OCI-M2 (cell line): Measurements from ENCODE around the gene FAM163A.
"Not testable (repeated sequence)": the region's sequence is repeated elsewhere in the genome, so short reads cannot be mapped to it uniquely, and the experiment has no call there.

Experiments
- DNase-seq: peaks from one replicate; lab custom pipeline; 2025; ENCODE audit not compliant: unreplicated experiment; lab: John Stamatoyannopoulos, UW

Gene FAM163A

DNA sequence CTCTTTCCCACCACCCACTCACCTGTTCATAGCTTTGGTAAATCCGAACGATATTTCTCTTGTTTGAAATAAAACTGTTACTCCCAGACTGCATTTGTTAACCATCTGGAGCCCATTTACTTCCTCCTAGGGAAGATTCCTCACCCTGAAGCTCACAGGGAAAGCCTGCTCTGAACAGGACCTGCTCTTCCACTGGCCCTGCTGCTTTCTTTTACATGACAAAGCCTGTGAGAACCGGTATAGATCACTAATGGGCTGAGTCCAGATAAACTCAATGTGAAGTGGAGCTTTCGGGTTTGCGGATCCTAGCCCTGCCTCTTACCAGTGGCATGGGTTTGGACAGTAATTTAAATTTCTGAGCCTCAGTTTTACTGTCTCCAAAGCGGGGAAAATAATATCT is 45.2 kb downstream of the FAM163A start:
- DNase-seq: no peak

DNA sequence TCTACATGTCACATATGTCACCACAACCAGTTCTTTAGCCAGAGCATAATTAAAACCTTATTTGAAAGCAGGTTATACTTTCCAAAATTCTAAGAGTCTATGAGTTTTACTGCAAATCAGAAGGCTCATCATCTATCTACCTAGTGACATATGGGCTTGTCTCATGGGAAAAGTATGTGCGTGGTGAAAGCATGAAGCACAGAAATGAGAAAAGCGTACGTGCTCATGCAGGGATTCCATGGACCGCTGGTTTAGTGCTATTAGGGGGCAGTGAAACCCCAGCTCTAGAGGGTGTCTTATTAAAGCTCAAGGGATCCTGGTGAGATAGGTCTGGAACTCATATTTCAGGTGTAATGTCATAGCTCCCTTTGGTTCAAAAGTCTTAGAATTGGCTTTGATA is 50.2 kb downstream of the FAM163A start:
- no peak for DNase-seq

DNA sequence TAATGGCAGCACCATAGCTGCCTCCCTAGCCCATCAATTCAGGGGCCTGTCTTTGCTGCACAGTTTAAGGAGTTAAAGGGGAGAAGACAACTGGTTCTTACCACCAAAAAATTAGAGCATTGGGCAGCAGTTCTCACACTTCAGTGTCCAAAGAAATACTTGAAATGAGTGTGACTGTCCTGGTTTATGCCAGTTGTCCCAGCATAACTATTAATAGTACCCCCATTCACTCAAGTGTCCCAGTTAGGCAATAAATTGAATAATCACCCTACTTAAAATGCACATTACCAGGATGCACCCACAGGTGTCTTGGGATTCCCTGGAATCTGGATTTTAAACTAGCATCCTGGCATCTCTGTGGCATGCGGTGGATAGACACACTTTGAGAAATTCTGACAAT is 51.1 kb downstream of the FAM163A start:
- DNase-seq: no peak

DNA sequence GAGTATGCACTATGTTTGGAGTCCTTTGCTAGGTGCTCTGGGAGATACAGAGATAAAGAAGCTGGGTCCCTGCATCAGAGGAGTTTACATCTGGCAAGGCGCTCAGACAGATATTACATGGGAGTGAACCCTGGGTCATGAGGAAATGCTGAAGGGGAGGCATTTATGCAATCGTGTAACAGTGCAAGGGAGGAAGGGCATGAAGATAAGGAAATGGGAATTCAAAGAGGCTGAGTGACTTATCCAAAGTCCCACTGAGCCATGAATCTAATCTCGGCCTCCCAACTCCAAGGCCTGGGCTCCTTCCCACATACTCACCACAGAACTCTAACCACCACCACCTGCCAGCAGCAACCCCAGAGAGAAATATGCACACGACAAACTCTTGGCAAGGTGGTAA is 51.6 kb downstream of the FAM163A start:
- no peak for DNase-seq

DNA sequence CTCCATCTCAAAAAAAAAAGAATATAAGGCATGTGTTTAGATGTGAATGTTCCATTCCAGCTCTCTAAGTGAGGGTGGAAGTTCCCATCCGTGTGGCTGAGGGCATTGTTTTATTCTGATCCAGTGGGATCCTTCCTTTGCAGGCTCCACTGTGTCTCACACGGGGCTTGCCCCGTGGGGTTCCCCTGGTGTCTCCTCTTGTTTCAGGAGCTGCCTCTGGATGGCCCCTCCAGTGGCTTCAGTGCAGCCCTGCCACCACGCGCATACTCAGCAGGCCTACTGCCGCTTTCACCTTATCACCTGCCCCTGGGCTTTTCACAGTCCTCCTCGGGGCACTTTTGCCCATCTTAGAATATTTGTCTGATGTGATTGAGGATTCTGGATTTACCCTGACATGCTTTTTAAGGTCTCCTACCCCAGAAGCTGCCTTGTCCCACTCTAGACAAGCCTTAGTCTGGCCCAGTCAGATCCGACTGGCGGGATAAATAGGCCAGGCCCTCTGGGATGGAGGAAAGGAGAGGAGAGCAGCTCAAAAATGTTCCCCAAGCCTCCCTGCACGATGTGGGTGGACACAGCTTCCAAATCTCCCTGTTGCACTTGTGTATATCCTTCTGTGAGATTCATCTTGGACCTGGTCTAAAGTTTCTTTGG is 55.2 kb downstream of the FAM163A start:
- DNase-seq: no peak

DNA sequence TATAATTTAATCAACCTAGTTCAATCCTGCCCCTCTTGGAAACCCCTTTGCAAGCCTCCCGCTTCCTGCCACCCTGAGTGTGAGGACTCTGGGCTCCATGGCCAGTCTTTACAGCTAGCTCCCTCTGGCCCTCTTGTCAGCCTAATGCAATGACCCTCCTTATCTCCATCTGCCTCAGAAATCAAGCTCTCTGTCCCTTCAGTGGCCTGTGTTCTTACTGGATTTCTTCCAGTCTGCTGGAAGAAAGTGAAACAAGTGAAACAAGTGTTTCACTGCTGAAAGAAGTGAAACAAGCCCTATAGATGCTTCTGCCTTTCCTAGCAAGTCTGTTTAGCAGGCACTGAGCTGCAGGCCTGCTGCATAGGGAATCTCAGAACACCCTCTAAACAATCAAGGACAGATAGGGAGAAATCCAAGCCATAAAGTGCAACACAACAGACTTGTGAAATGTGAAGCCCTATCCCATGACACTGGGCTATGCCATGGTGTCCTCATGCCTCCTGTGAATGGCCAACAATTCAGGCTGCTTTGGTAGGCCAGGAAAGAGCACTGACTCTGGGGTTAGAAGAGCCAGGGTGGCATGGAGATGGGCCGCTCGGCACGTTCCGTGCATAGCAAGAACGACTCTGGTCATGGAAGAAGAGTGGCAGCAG is 55.9 kb downstream of the FAM163A start:
- DNase-seq: no peak

DNA sequence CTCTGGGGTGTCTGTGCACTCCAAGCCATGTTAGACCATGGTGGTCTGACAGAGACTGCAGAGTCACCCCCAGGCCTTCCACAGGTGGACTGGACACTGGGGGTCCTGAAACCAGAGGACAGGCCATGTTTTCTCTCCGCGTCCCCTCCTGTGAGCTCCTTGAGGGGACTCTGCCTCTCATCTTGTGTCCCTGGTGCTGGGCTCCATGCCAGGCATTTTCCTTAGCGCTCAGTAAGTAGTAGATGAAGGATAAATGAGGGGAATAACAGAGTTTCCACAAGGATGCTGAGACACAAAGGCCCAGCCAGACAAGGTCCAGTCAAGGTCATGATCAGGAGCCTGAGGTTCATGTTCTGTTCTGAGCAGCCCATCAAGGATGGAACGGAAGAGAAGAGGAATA is 57.4 kb downstream of the FAM163A start:
- no peak for DNase-seq

DNA sequence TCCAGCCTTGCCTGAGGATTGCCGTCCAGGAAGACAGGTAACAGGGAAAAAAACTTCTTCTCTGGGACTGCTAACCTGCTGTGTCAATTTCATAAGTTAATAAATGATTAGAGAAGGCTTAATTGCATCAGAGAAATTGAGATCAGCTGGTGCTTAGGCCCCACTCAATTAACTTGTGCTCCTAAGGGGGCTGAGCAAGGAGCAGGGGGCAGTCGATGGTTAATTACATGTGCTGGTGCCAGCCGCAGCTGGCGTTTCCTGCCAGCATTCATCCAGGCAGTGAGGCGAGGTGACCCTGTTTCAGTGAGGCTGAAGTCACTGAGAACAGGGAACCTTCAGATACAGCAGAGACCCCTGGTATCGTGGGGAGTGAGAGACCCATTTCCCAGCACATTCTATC is 60.0 kb downstream of the FAM163A start:
- DNase-seq: no peak

DNA sequence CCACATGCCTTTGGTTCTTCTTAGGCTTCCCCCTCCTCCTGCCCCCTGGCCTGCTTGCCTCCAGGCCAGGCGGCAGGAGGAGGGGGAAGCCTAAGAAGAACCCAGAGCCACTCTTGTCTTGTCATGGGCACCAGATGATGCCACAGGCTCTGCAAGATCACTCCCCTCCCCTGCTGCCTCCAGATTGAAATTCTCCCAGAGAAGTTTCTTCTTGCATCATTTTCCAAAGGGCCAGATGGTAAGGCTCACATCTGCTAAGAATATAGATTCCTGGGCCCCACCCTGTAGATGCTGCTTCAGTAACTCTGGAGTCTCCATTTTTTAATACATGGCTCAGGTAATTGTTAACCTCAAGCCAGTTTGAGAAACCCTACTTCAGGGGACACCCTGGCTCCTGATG is 60.8 kb downstream of the FAM163A start:
- no peak for DNase-seq

DNA sequence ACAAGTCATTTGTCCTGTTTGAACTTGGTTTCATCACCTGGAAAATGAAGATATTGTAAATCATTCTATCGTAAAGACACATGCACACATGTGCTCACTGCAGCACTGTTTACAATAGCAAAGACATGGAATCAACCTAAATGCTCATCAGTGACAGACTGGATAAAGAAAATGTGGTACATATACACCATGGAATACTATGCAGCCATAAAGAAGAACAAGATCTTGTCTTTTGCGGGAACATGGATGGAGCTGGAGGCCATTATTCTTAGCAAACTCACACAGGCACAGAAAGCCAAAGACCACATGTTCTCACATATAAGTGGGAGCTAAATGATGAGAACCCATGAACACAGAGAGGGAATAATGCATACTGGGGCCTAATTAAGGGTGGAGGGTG is 61.3 kb downstream of the FAM163A start:
- DNase-seq: not testable (repeated sequence)

DNA sequence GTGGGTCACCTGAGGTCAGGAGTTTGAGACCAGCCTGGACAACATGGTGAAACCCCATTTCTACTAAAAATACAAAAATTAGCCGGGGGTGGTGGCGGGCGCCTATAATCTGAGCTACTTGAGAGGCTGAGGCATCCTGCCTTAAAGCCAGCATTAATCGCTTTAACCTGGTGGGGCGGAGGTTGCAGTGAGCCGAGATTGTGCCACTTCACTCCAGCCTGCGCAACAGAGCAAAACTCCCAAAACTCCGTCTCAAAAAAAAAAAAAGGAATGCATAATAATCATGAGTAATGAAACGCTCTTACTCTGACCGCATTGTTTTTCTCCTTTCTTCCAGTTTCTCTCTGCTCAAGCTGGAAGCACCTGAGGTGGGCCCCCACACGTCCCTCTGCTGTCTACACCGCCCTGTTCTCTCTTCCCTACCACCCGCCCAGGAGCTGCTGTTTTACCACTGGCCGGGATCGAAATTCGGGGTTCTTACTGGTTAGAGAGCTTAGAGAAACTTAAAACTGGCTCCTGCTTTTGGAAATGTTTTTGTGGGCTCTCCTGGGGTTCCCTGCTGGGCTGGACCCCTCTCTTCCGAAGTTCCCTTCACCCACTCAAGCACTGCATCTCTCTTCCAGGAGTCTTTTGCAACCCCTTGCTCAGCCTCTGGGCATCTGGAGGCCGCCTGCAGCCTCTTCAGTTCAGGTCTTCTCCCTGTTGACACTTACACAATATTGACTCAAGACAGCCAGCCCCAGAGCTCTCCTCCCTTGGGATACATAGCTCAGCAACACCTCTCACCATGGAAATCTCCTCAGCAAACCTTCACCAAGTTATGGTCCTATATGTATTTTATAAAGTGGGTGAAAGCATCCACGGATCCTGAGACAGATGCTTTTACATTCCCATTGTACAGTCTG is 62.5 kb downstream of the FAM163A start:
- DNase-seq: no peak

DNA sequence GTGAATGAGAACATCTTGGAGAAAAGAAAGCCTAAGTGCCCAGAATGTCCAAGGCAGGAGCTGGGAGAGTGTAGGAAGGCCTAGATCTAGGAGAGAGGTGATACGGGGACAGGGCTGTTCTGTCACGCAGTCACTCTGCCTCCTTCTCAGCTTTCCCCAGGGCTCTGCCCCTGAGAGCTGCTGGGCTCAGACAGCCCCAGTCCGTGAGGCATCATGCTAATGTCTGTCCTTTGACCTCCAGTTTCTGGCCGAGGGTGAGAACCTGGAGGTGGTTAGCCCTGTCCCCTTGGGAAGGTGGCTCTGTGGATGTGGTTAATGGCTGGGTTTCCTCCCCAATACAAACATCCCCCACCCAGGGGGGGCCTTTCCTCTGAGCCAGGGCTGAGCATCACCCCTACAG is 63.2 kb downstream of the FAM163A start:
- no peak for DNase-seq

DNA sequence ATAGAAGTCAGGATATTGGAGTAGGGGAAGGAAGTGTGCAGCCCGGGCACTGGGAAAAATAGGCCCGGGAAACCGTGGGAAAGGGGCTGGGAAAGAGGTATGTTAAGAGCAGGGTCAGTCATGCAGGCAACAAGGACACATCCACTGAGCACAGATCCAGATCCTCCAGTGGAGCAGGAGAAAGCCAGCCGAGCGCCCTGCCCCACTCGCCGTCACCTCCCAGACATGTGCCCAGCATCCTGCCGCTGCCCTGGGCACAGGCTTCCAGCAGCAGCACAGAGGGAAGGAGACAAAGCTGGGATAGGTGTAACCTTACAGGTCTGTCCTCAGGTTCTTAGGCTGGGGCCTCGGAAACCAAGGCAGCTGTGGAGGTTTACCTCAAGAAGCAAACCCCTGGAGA is 64.2 kb downstream of the FAM163A start:
- no peak for DNase-seq

DNA sequence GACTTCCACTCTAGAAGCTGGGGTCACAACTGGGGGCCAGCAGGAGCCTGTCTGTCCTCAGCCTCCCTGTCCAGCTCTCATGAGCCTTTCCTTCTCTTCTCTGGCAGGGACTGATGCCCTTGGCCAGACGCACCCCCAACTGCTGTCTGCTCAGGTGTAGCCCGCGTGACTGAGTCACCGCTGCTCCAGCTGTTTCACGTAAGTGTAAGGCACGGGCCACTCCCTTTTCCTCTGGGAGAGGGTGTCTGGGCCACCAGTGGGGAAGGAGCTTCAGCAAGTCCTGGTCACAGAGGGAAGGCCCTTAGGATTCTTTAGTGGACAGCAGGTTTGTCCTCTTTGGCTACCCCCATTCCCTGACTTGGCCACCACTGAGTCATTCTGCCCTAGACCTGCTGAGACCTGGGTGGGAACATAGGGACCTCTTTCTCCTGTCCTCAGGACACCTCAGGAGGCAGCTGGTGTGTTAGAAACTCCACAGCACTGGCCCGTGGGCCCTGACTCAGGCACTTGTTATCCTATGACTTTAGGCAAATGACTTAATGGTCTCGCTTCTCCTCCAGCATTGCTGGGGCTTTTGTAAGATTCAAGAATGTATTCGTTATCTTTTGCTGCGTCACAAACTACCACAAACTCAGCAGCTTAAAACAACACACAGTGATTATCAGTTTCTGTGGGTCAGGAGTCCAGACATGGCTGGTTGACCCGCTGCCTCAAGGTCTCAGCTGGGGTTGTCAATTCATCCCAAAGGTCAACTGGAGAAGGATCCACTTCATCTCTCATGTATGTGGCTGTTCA is 64.8 kb downstream of the FAM163A start:
- DNase-seq: no peak

DNA sequence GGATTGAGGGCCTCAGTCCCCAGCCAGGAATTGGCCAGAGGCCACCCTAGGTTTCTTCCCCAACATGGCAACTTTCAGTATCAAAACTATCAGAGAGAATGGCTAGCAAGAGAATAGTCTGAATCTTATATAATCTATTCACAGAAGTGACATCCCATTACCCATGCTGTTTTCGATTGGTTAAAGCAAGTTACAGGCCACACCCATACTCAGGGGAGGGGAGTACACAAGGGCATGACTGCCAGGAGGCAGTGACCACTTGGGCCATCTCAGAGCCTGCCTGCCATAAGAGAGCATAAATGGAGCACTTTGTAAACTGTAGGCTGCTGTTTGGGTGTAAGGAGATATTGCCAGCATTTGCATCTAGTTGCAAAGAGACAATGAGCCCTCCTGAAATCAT is 65.4 kb downstream of the FAM163A start:
- no peak for DNase-seq

DNA sequence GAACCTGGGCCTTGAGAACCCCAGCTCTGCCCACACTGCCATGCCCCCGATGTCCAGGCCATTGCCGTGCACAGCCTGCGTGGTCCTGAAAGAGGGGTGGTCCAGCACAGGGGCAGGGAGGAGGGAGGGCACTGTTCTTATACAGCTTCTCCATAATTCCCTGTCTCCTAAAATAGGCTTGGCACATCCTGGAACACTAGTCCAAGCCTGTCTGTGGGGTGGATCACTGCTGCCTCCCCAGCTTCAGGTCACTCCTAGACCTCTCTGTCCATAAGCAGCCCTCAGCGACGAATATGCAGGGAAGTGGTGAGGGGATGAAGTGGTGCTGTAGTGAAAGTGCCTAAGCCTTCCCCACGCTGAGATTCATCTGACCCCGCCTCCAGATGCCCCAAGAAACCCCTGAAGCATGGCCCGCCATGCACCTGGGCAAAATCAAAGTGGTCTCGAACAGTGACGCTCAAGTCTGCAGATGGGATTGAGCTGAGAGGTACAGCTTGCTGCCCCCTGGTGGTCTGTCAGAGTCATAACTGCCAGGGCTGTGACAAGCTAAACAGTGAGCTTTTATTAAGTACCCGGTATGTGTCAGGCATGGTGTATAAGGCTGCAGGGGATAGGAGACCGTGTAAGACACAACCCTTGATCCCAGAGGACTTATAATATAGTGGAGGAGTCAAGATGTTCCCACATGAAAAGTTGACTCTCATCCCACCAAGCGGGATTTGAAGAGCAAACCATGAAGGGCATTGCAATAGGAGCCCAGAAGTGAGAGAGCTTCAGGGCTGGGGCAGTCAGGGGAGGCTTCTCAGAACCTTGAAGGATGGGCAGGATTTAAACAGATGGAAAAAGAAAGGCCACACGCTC is 66.6 kb downstream of the FAM163A start:
- peak; percentile 15 for DNase-seq

DNA sequence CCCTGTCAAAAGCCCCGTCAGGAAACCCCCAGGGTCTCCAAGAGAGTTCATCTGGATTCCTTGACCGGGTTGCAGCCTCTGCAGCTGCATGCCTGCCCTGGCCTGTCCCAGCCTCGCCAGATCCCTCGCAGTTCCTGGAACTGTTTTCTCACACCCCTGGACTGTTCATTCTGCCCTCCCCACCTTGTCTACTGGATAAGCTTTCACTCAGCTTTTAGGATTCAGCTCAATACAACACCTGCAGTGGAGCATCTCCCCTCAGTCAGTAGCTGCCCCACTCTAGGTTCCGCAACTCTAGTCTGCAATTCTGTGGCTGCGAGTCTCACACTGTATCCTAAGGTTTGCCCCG is 67.2 kb downstream of the FAM163A start:
- no peak for DNase-seq

DNA sequence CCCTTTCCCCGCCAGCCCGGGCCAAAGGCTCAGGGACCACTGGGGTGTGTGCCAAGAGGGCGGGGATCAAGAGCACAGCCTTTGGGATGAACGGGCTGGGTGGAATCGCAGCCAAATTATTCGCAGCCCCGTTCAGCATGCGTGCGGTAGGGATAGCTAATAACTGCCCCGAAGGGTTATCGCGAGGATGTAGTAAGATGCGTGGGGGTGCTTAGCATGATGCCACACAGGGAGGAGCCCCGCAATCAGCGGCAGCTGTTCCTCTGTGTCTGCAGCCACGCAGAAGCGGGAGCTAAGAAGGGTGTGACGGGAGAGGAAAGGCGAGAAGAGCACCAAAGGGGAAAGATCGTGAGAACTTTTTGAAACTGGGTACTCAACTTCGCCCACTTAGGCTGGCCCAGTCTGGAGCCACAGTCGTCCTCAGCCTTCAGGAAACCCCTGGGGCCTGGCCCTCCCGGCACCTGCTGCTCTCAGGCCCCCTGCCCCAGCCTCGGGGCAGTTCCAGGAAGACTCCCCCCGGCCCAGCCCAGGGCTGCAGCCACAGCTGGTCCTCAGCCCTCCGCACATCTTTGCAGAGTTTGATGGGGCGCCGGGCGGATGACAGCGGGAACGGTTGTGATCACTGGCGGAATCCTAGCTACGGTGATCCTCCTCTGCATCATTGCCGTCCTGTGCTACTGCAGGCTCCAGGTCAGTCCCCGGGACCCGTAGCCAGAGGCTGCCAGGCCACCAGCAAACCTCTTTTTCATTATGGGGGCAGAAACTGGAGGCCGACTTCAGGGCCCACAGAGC is 69.6 kb downstream of the FAM163A start:
- DNase-seq: no peak

DNA sequence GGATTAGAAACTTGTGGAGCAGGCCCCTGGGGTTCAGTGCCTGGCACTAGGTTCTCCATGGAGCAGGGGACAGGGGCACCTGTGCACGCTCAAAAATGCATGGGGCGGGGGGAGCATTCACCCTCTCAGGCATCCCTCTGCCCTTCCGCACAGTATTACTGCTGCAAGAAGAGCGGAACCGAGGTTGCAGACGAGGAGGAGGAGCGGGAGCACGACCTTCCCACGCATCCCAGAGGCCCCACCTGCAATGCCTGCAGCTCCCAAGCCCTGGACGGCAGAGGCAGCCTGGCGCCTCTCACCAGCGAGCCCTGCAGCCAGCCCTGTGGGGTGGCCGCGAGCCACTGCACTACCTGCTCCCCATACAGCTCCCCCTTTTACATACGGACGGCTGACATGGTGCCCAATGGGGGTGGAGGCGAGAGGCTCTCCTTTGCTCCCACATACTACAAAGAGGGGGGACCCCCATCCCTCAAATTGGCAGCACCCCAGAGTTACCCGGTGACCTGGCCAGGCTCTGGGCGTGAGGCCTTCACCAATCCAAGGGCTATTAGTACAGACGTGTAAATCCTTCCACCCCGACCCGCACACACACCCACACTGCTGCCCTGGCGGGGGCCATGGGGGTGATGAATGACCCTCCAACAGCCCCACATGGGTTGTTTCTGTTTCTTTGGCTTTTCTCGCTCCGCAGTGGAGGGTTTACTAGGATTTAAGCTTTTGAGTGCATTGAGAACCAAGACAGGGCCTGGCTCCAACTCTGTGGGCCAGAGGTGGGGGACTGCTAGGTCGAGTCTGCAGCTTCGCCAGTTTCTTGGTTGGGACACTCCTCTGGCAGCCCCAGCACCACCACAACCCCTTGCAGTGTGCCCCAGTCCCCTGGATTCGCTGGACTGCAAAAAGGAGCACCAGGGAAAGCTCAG is 70.8 kb downstream of the FAM163A start:
- no peak for DNase-seq
